HEK293 (cell line): ENCODE measurements around the gene GPR37.

Experiments used
- CTCF ChIA-PET: fragments of 350-600 bp; formaldehyde crosslinking; extraction: SDS; loops from one replicate; lab custom pipeline; 2021; ENCODE audit warnings: antibody characterized with exemption; lab: Yijun Ruan, JAX
- POLR2A ChIA-PET: fragments of 300-600 bp; formaldehyde crosslinking; extraction: SDS; loops from one replicate; lab custom pipeline; 2020; ENCODE audit warnings: antibody characterized with exemption, inconsistent platforms; lab: Yijun Ruan, JAX
- H3K27ac ChIP-seq: fragments of 200-500 bp; sonication (Bioruptor generic); 2 replicates; pipeline ENCODE4 v1.5.1; 2014; ENCODE audit warnings: low read depth, low read length, control low read depth, inconsistent platforms; ENCODE audit errors: extremely low read depth
- H3K36me3 ChIP-seq, 2 experiments: fragments of 200-500 bp in 1 of 2; sonication (Bioruptor generic) in 1 of 2; 1 replicate in 1 of 2; 2 replicates in 1 of 2; pipeline ENCODE4 v1.5.1; 2014 to 2017; ENCODE audit warnings: inconsistent platforms in 2 of 2, low read length in 2 of 2; ENCODE audit not compliant: control insufficient read depth in 2 of 2, insufficient read depth in 1 of 2
- H3K4me1 ChIP-seq: fragments of 200-500 bp; sonication (Bioruptor generic); 2 replicates; pipeline ENCODE4 v1.5.1; 2014; ENCODE audit warnings: mild to moderate bottlenecking, low read length, inconsistent platforms; ENCODE audit not compliant: control insufficient read depth, insufficient read depth
- H3K4me3 ChIP-seq: 2 replicates; pipeline ENCODE4 v1.5.1; 2011; ENCODE audit warnings: low read depth, mild to moderate bottlenecking, control low read depth, low read length, moderate library complexity
- H3K9me3 ChIP-seq: fragments of 200-500 bp; sonication (Bioruptor generic); 2 replicates; pipeline ENCODE4 v1.5.1; 2014; ENCODE audit warnings: low read depth, low read length, inconsistent platforms; ENCODE audit not compliant: control insufficient read depth, insufficient read depth
- GLI2 ChIP-seq: fragments of 450-650 bp; formaldehyde crosslinking; IDR thresholded peaks from 2 replicates; pipeline ENCODE4; 2017; ENCODE audit warnings: missing biosample characterization, missing genetic modification characterization, low read depth, borderline replicate concordance
- KLF7 ChIP-seq: fragments of 450-650 bp; formaldehyde crosslinking; IDR thresholded peaks from 2 replicates; pipeline ENCODE4 v1.5.1; 2016; ENCODE audit warnings: missing biosample characterization, missing genetic modification characterization, borderline replicate concordance
- MEIS1 ChIP-seq: sonication (generic); formaldehyde crosslinking; IDR thresholded peaks from 2 replicates; pipeline ENCODE4 v1.8.1; 2022; ENCODE audit warnings: missing genetic modification reagents, mild to moderate bottlenecking, borderline replicate concordance
- SCRT1 ChIP-seq: fragments of 450-650 bp; formaldehyde crosslinking; IDR thresholded peaks from 2 replicates; pipeline ENCODE4 v1.5.1; 2016; ENCODE audit warnings: missing biosample characterization, missing genetic modification characterization, borderline replicate concordance
- SP7 ChIP-seq: fragments of 450-650 bp; formaldehyde crosslinking; IDR thresholded peaks from 2 replicates; pipeline ENCODE4 v1.5.1; 2016; ENCODE audit warnings: missing biosample characterization, missing genetic modification characterization
- TSHZ1 ChIP-seq: fragments of 450-650 bp; formaldehyde crosslinking; IDR thresholded peaks from 2 replicates; pipeline ENCODE4 v1.5.1; 2016; ENCODE audit warnings: missing biosample characterization, missing genetic modification characterization, borderline replicate concordance
- ZBTB6 ChIP-seq: fragments of 450-650 bp; formaldehyde crosslinking; IDR thresholded peaks from 2 replicates; pipeline ENCODE4 v1.5.1; 2017; ENCODE audit warnings: missing biosample characterization, missing genetic modification characterization
- ZNF10 ChIP-seq: fragments of 450-650 bp; formaldehyde crosslinking; IDR thresholded peaks from 2 replicates; pipeline ENCODE4 v1.5.1; 2017; ENCODE audit warnings: missing biosample characterization, missing genetic modification characterization
- ZNF132 ChIP-seq: fragments of 450-650 bp; formaldehyde crosslinking; IDR thresholded peaks from 2 replicates; pipeline ENCODE4 v1.5.1; 2017; ENCODE audit warnings: missing biosample characterization, missing genetic modification characterization, borderline replicate concordance
- ZNF133 ChIP-seq: fragments of 450-650 bp; formaldehyde crosslinking; IDR thresholded peaks from 2 replicates; pipeline ENCODE4 v1.5.1; 2016; ENCODE audit warnings: missing biosample characterization, missing genetic modification characterization
- ZNF138 ChIP-seq: fragments of 450-650 bp; formaldehyde crosslinking; IDR thresholded peaks from 2 replicates; pipeline ENCODE4 v1.5.1; 2016; ENCODE audit warnings: missing biosample characterization, missing genetic modification characterization, borderline replicate concordance
- ZNF146 ChIP-seq: fragments of 450-650 bp; formaldehyde crosslinking; IDR thresholded peaks from 2 replicates; pipeline ENCODE4 v1.5.1; 2016; ENCODE audit warnings: missing biosample characterization, missing genetic modification characterization
- ZNF248 ChIP-seq: fragments of 450-650 bp; formaldehyde crosslinking; IDR thresholded peaks from 2 replicates; pipeline ENCODE4 v1.5.1; 2017; ENCODE audit warnings: missing biosample characterization, missing genetic modification characterization
- ZNF26 ChIP-seq: fragments of 450-650 bp; formaldehyde crosslinking; IDR thresholded peaks from 2 replicates; pipeline ENCODE4 v1.5.1; 2016; ENCODE audit warnings: missing biosample characterization, missing genetic modification characterization
- ZNF302 ChIP-seq: fragments of 450-650 bp; formaldehyde crosslinking; IDR thresholded peaks from 2 replicates; pipeline ENCODE4 v1.5.1; 2016; ENCODE audit warnings: missing biosample characterization, missing genetic modification characterization, low read depth
- ZNF354C ChIP-seq: fragments of 450-650 bp; formaldehyde crosslinking; IDR thresholded peaks from 2 replicates; pipeline ENCODE4 v1.5.1; 2016; ENCODE audit warnings: missing biosample characterization, missing genetic modification characterization, low read depth, borderline replicate concordance
- ZNF366 ChIP-seq: fragments of 450-650 bp; formaldehyde crosslinking; conservative IDR thresholded peaks from 2 replicates; pipeline ENCODE4 v1.5.1; 2016; ENCODE audit warnings: missing biosample characterization, missing genetic modification characterization
- ZNF391 ChIP-seq: fragments of 450-650 bp; formaldehyde crosslinking; IDR thresholded peaks from 2 replicates; pipeline ENCODE4 v1.5.1; 2016; ENCODE audit warnings: low read depth, missing biosample characterization, missing genetic modification characterization, borderline replicate concordance
- ZNF416 ChIP-seq: fragments of 450-650 bp; formaldehyde crosslinking; IDR thresholded peaks from 2 replicates; pipeline ENCODE4 v1.5.1; 2016; ENCODE audit warnings: missing biosample characterization, missing genetic modification characterization
- ZNF433 ChIP-seq: fragments of 450-650 bp; formaldehyde crosslinking; IDR thresholded peaks from 2 replicates; pipeline ENCODE4 v1.5.1; 2016; ENCODE audit warnings: missing biosample characterization, missing genetic modification characterization, low read depth
- ZNF501 ChIP-seq: fragments of 450-650 bp; formaldehyde crosslinking; IDR thresholded peaks from 2 replicates; pipeline ENCODE4 v1.5.1; 2016; ENCODE audit warnings: missing biosample characterization, missing genetic modification characterization
- ZNF521 ChIP-seq: fragments of 450-650 bp; formaldehyde crosslinking; IDR thresholded peaks from 2 replicates; pipeline ENCODE4 v1.5.1; 2017; ENCODE audit warnings: missing biosample characterization, mild to moderate bottlenecking, missing genetic modification characterization
- ZNF530 ChIP-seq: fragments of 450-650 bp; formaldehyde crosslinking; IDR thresholded peaks from 2 replicates; pipeline ENCODE4 v1.5.1; 2016; ENCODE audit warnings: low read depth, missing biosample characterization, missing genetic modification characterization
- ZNF571 ChIP-seq: fragments of 450-650 bp; formaldehyde crosslinking; IDR thresholded peaks from 2 replicates; pipeline ENCODE4 v1.5.0; 2017; ENCODE audit warnings: missing biosample characterization, missing genetic modification characterization
- TF ChIP-seq, protein P1 (sequence below): fragments of 450-650 bp; formaldehyde crosslinking; IDR thresholded peaks from 2 replicates; pipeline ENCODE4 v1.5.1; 2017; ENCODE audit warnings: missing biosample characterization, missing genetic modification characterization

The GPR37 gene

GRCh38 chr7:124737760-124738300, 27.8 kb downstream of the GPR37 start:
- Histone ChIP-seq H3K36me3 (no peaks in the 10 kb centered on the region), H3K4me3 (no peak overlapping the region)
- CTCF ChIA-PET, result no interaction called here
- POLR2A ChIA-PET, result no interaction called here
- no peak for TF ChIP-seq ZNF138 (tag by site-specific recombination)
- no peak for TF ChIP-seq ZNF366 (tag by site-specific recombination)
- no peak for TF ChIP-seq SP7 (tag by site-specific recombination)
- no peak for TF ChIP-seq ZBTB6 (tag by site-specific recombination)
- no peak for TF ChIP-seq ZNF132
- no peak for TF ChIP-seq ZNF146
- TF ChIP-seq MEIS1 (CRISPR knock-in tag), result no peak
- no peak for TF ChIP-seq ZNF530 (tag by site-specific recombination)
- TF ChIP-seq ZNF354C (tag by site-specific recombination), result no peak
- TF ChIP-seq ZNF501 (tag by site-specific recombination), result no peak
- TF ChIP-seq ZNF26, result no peak
- no peak for TF ChIP-seq ZNF133 (tag by site-specific recombination)
- TF ChIP-seq, protein P1, sequence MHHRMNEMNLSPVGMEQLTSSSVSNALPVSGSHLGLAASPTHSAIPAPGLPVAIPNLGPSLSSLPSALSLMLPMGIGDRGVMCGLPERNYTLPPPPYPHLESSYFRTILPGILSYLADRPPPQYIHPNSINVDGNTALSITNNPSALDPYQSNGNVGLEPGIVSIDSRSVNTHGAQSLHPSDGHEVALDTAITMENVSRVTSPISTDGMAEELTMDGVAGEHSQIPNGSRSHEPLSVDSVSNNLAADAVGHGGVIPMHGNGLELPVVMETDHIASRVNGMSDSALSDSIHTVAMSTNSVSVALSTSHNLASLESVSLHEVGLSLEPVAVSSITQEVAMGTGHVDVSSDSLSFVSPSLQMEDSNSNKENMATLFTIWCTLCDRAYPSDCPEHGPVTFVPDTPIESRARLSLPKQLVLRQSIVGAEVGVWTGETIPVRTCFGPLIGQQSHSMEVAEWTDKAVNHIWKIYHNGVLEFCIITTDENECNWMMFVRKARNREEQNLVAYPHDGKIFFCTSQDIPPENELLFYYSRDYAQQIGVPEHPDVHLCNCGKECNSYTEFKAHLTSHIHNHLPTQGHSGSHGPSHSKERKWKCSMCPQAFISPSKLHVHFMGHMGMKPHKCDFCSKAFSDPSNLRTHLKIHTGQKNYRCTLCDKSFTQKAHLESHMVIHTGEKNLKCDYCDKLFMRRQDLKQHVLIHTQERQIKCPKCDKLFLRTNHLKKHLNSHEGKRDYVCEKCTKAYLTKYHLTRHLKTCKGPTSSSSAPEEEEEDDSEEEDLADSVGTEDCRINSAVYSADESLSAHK (tag by site-specific recombination), result no peak
- no peak for TF ChIP-seq ZNF521 (tag by site-specific recombination)
- TF ChIP-seq ZNF433, result no peak
- no peak for TF ChIP-seq ZNF10
- no peak for TF ChIP-seq ZNF571 (tag by site-specific recombination)
- TF ChIP-seq KLF7 (tag by site-specific recombination), result no peak
- TF ChIP-seq, all 188 proteins: peak for 0
- Histone ChIP-seq H3K27ac (no peak overlapping the region), H3K9me3 (no peaks in the 10 kb centered on the region), H3K4me1 (no peaks in the 10 kb centered on the region; the same call in 1 of the 2 replicates)

- CTCF ChIA-PET, result interaction anchor here (0.7 kb wide), 1 partner anchor 111 kb away, joined by 3 read pairs; no protein-coding TSS in a partner anchor
- no peak overlapping the region for H3K27ac ChIP-seq
- no peaks in the 10 kb centered on the region for H3K4me1 ChIP-seq
- no peak overlapping the region for H3K4me3 ChIP-seq
- no peaks in the 10 kb centered on the region for H3K9me3 ChIP-seq
- no peaks in the 10 kb centered on the region for H3K36me3 ChIP-seq
- POLR2A ChIA-PET, result no interaction called here
- no peak for TF ChIP-seq TSHZ1 (tag by site-specific recombination)
- TF ChIP-seq SP7 (tag by site-specific recombination), result no peak
- no peak for TF ChIP-seq ZNF416
- TF ChIP-seq GLI2, result no peak
- TF ChIP-seq ZNF391 (tag by site-specific recombination), result no peak
- no peak for TF ChIP-seq ZNF302 (tag by site-specific recombination)
- no peak for TF ChIP-seq SCRT1 (tag by site-specific recombination)
- TF ChIP-seq ZNF248 (tag by site-specific recombination), result no peak
These were observed 37.0 kb downstream of the GPR37 start for GRCh38 chr7:124728610-124729009.
